SHP77 (cell line): Measurements from ENCODE around the gene SYNCRIP.
"Not testable (repeated sequence)": the region's sequence is repeated elsewhere in the genome, so short reads cannot be mapped to it uniquely, and the experiment has no call there.

Source experiments
- DNase-seq, 2 experiments: peaks; one replicate each; lab custom pipeline; 2025; lab: John Stamatoyannopoulos, UW

SYNCRIP gene

GRCh38 chr6:85593438-85594196 lies 49.1 kb downstream of the SYNCRIP start, which contains the start of gene SNX14:
TSS of gene SNX14 (minus strand) at chr6:85593858. CDS start at chr6:85593718, 140 bp downstream.
- peak; percentile 87 to 93 for DNase-seq

DNA sequence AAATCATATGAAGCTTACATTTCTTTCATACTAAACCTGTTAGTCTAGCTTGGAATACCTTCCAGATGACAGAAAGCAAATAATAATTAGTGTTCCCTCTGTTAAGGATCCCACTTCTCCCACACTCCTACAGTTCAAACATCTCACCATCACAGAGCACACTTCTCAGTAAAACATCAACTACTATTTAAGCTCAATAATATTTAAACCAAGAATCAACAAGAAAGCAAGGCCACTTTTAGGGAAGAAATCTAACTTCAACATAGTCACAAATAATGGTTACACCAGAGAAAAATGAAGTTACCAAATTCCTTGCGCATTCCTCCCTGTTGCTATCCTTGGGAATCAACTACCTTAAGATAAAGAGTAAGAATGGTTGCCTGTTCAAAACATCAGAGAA lies 50.7 kb downstream of the SYNCRIP start:
- no peak for DNase-seq

GRCh38 chr6:85591207-85591606 lies 51.5 kb downstream of the SYNCRIP start:
- no peak for DNase-seq

GRCh38 chr6:85585741-85586140 lies 56.9 kb downstream of the SYNCRIP start:
- no peak for DNase-seq

- DNase-seq = not testable (repeated sequence)
These were observed 59.9 kb downstream of the SYNCRIP start for GRCh38 chr6:85582832-85583231.

- DNase-seq = no peak
These were observed 61.1 kb downstream of the SYNCRIP start for GRCh38 chr6:85581572-85581971.

DNA sequence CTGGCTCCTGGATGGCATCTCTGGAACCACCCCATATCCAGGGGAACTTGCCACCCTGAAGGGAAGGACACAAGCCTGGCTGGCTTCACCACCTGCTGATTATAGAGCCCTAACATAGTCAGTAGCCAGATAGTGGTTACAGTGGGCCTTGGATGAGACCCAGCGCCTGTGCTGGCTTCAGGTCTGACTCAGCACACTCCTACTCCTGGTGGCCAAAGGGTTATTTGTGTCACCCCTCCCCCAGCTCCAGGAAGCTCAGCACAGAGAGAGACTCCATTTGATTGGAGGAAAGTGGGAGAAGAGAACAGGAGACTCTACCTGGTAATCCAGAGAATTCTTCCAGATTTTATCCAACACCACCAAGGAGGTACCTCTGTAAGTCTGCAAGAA lies 61.8 kb downstream of the SYNCRIP start:
- DNase-seq = peak in 1 of 2 experiments; percentile 27

- no peak for DNase-seq
These were observed 62.4 kb downstream of the SYNCRIP start for GRCh38 chr6:85580118-85580877.

- DNase-seq = no peak
These were observed 63.1 kb downstream of the SYNCRIP start for GRCh38 chr6:85579581-85579980.

DNA sequence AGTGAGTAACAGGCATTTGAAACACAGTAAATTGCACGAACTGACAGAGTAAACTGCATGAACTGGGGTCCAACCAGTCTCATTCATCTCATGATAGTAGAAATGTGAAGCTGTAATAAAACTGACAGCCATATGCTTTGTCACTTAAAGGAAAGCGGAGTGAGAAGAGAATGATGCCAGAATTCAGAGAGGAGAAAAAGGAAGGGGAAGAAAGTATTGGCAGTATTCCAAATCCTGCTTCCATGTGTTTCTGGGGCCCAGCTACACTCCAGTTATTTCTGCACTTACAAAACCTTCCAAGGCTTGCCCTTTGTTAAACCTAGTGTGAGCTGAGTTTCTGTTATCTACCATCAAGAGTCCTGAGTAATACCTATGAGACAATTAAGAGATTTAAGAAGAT lies 66.2 kb downstream of the SYNCRIP start:
- no peak for DNase-seq

GRCh38 chr6:85574932-85575598 lies 67.6 kb downstream of the SYNCRIP start:
- DNase-seq = no peak

- DNase-seq = no peak
These were observed 73.4 kb downstream of the SYNCRIP start for GRCh38 chr6:85569323-85569722.

DNA sequence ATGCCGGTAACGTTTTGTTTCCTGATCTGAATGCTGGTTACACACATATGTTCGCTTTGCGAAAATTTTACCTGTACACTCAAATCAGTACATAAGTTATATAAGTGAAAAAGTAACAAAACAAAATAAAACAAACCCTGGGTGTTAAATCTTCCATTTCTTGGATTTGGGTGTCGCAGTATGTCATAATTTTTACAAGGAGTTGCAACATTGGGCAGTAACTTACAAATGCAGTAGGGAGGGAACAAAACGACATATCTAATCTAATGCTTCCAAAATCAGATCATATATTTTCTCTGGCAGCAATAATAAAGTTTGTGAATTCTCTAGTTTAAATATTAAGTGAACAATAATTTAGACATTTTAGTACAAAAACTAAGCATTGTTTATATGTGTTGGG lies 74.3 kb downstream of the SYNCRIP start:
- no peak for DNase-seq

GRCh38 chr6:85565736-85566135 lies 77.0 kb downstream of the SYNCRIP start:
- no peak for DNase-seq

GRCh38 chr6:85564223-85564622 lies 78.5 kb downstream of the SYNCRIP start:
- DNase-seq = not testable (repeated sequence)
